Endothelial cell of umbilical vein (primary cell): ENCODE measurements around the gene ENC1. TPM values are rescaled to one million over a fixed set of nuclear protein-coding genes. Genes with fewer than 3 reads are reported as not detected.
A peak's percentile ranks its signal among the peaks of the same experiment; 100 is the strongest.

Experiments used
- BruUV-seq: library from RNA; stranded (reverse); fragments of 400-500 nt; replicated peaks from 2 replicates; lab custom pipeline; 2021; lab: Mats Ljungman, UMichigan
- CTCF ChIA-PET: fragments of 300-600, 350-600 bp; sonication (Branson Sonifier 250); formaldehyde crosslinking; loops from one replicate; lab custom pipeline; 2021; ENCODE audit warnings: antibody characterized with exemption, inconsistent platforms; lab: Charles Lee
- POLR2A ChIA-PET: fragments of 300-600, 350-600 bp; sonication (Branson Sonifier 250); formaldehyde crosslinking; loops from one replicate; lab custom pipeline; 2021; ENCODE audit warnings: antibody characterized with exemption, inconsistent platforms; lab: Charles Lee
- DNase-seq: peaks from one replicate; pipeline ENCODE4 v3.0.0-alpha.2; 2011; ENCODE audit warnings: low read depth, low spot score
- FAIRE-seq: peaks from 2 replicates; lab custom pipeline; 2011; peaks lifted over from hg19 to GRCh38; lab: Jason Lieb, UNC
- H2AFZ ChIP-seq: 2 replicates; pipeline ENCODE4 v1.6.0; 2012; ENCODE audit warnings: low read depth, low read length, control low read depth, inconsistent platforms
- H3K27ac ChIP-seq: 2 replicates; pipeline ENCODE4 v1.5.1; 2011; ENCODE audit warnings: low read depth, mild to moderate bottlenecking, control low read depth, low read length, moderate library complexity; ENCODE audit not compliant: insufficient read depth
- H3K27me3 ChIP-seq, 2 experiments: 2 replicates each; pipeline versions ENCODE4 v1.6.0 to v1.6.1; 2011; ENCODE audit warnings: low read length in 2 of 2, mixed read lengths in 1 of 2; ENCODE audit not compliant: control insufficient read depth in 2 of 2, insufficient read depth in 2 of 2
- H3K36me3 ChIP-seq, 2 experiments: 2 replicates in 1 of 2; 3 replicates in 1 of 2; pipeline ENCODE4 v1.5.1; 2011; ENCODE audit warnings: low read length in 2 of 2, mild to moderate bottlenecking in 1 of 2, moderate library complexity in 1 of 2; ENCODE audit not compliant: control insufficient read depth in 2 of 2, insufficient read depth in 2 of 2; ENCODE audit errors: extremely low read depth in 1 of 2
- H3K4me1 ChIP-seq: 3 replicates; pipeline ENCODE4 v1.5.1; 2011; ENCODE audit warnings: mild to moderate bottlenecking, low read length; ENCODE audit not compliant: control insufficient read depth, insufficient read depth; ENCODE audit errors: extremely low read depth
- H3K4me2 ChIP-seq: 2 replicates; pipeline ENCODE4 v1.6.1; 2011; ENCODE audit warnings: low read length, control low read depth, mixed read lengths; ENCODE audit not compliant: insufficient read depth
- H3K4me3 ChIP-seq, 3 experiments: fragments of 200-600 bp in 1 of 3; sonication (generic), shearing (Covaris generic) in 1 of 3; replicated peaks in 1 of 3; 2 replicates each; pipeline ENCODE4 v1.5.1; 2011 to 2016; ENCODE audit warnings: control low read depth in 3 of 3, low read length in 3 of 3, mild to moderate bottlenecking in 2 of 3, inconsistent platforms in 1 of 3, low read depth in 1 of 3, moderate library complexity in 1 of 3; ENCODE audit not compliant: insufficient read depth in 1 of 3
- H3K79me2 ChIP-seq: 2 replicates; pipeline ENCODE4 v1.6.0; 2012; ENCODE audit warnings: low read length, inconsistent platforms; ENCODE audit not compliant: control insufficient read depth, insufficient read depth
- H3K9ac ChIP-seq: replicated peaks from 2 replicates; pipeline ENCODE3; 2011; ENCODE audit warnings: low read length, control low read depth; ENCODE audit not compliant: insufficient read depth; ENCODE audit errors: extremely low read depth
- H3K9me1 ChIP-seq: replicated peaks from 3 replicates; pipeline ENCODE4 v1.6.0; 2011; ENCODE audit warnings: mild to moderate bottlenecking, low read length; ENCODE audit not compliant: control insufficient read depth, insufficient read depth; ENCODE audit errors: extremely low read depth
- H3K9me3 ChIP-seq: replicated peaks from 2 replicates; pipeline ENCODE4 v1.5.1; 2012; ENCODE audit warnings: low read length, inconsistent platforms; ENCODE audit not compliant: control insufficient read depth, insufficient read depth
- H4K20me1 ChIP-seq: replicated peaks from 2 replicates; pipeline ENCODE3; 2011; ENCODE audit warnings: mild to moderate bottlenecking, low read length; ENCODE audit not compliant: control insufficient read depth, insufficient read depth; ENCODE audit errors: extremely low read depth
- CTCF ChIP-seq, 2 donors: IDR thresholded peaks; 1 replicate in 1 of 2; 2 replicates in 1 of 2; pipeline ENCODE4 v1.5.1; 2011; ENCODE audit warnings: low read length in 2 of 2, mild to moderate bottlenecking in 2 of 2, moderate library complexity in 2 of 2, control low read depth in 1 of 2, inconsistent platforms in 1 of 2, low read depth in 1 of 2; ENCODE audit not compliant: insufficient read depth in 1 of 2; ENCODE audit errors: extremely low read depth in 1 of 2
- EZH2 ChIP-seq: IDR thresholded peaks from 2 replicates; pipeline ENCODE4 v1.6.1; 2012; ENCODE audit warnings: borderline replicate concordance, low read depth, mild to moderate bottlenecking, moderate library complexity, low read length, inconsistent platforms; ENCODE audit not compliant: severe bottlenecking
- FOS ChIP-seq: IDR thresholded peaks from 2 replicates; pipeline ENCODE4 v1.6.1; 2011; ENCODE audit warnings: mild to moderate bottlenecking, low read length, moderate library complexity, borderline replicate concordance; ENCODE audit not compliant: insufficient read depth
- GATA2 ChIP-seq: IDR thresholded peaks from 2 replicates; pipeline ENCODE4 v1.7.0; 2011; ENCODE audit warnings: low read depth, mild to moderate bottlenecking, moderate library complexity, mixed read lengths, low read length; ENCODE audit not compliant: insufficient read length, insufficient read depth
- JUN ChIP-seq: IDR thresholded peaks from 2 replicates; pipeline ENCODE4 v1.6.1; 2011; ENCODE audit warnings: borderline replicate concordance, low read depth; ENCODE audit not compliant: insufficient read length, insufficient read depth
- MAX ChIP-seq: IDR thresholded peaks from 2 replicates; pipeline ENCODE4 v1.6.1; 2011; ENCODE audit not compliant: insufficient read depth, insufficient read length
- MYC ChIP-seq: IDR thresholded peaks from one replicate; pipeline ENCODE4 v1.6.1; 2011; ENCODE audit warnings: mild to moderate bottlenecking, low read depth, low read length
- POLR2A ChIP-seq: IDR thresholded peaks from 2 replicates; pipeline ENCODE4 v1.6.1; 2012; ENCODE audit warnings: low read depth, mild to moderate bottlenecking, control low read depth, low read length
- POLR2AphosphoS5 ChIP-seq: IDR thresholded peaks from 2 replicates; pipeline ENCODE4 v1.6.1; 2012; ENCODE audit warnings: low read depth, mild to moderate bottlenecking, control low read depth, low read length, moderate library complexity; ENCODE audit not compliant: insufficient read depth
- dilution Hi-C: fragments of 300-500 bp; cut with MboI; formaldehyde crosslinking; loops from one replicate; pipeline ENCODE4 v1.15.0; 2019; ENCODE audit warnings: low sequenced_read_pairs; ENCODE audit not compliant: extremely low pct_ligation_motif_present
- intact Hi-C: fragments of 100-400 bp; cut with micrococcal nuclease; formaldehyde crosslinking; loops from one replicate; pipeline ENCODE4 v1.10.0; 2022
- polyA plus RNA-seq, 4 experiments: library from polyadenylated mRNA; depleted of rRNA in 3 of 4; stranded (reverse) in 3 of 4; unstranded in 1 of 4; fragments of >200 nt; gene quantifications; 2 replicates each; pipeline versions ENCODE4 v1.2.1 to v1.2.3, GENCODE V29; 2011 to 2012; ENCODE audit warnings: missing spikeins in 1 of 4
- total RNA-seq: library from RNA; stranded (reverse); gene quantifications from 2 replicates; pipeline ENCODE4 v1.2.3, GENCODE V29; 2021

Gene ENC1
- total and polyA plus RNA-seq, 2 donors (not counting 3 experiments of a cell fraction or from before 2014, with no cell fraction given), result 42.2 to 53.3 TPM

GRCh38 chr5:74643111-74643562 lies 2.6 kb upstream of the ENC1 start:
- H4K20me1 ChIP-seq, result no peaks in the 10 kb centered on the region
- BruUV-seq, result no TSS peak
- H3K36me3 ChIP-seq, result no peaks in the 10 kb centered on the region
- no peaks in the 10 kb centered on the region for H3K9me3 ChIP-seq
- peaks cover 42% of the 10 kb centered on the region for H3K4me1 ChIP-seq
- peak overlapping the region; percentile 82 for H3K9ac ChIP-seq
- no peaks in the 10 kb centered on the region for H3K27me3 ChIP-seq
- peak; percentile 92 for FAIRE-seq
- H3K4me2 ChIP-seq, result peak overlapping the region; percentile 84
- peak; percentile 96 for TF ChIP-seq JUN
- peak; percentile 91 for TF ChIP-seq POLR2AphosphoS5
- TF ChIP-seq MAX, result no peak
- no peak for TF ChIP-seq CTCF (IDR thresholded peaks at IDR 0.05; ENCODE audit: extremely low read depth in 1 of 2, insufficient read depth in 1 of 2, low read depth in 1 of 2, low read length in 2 of 2)
- peak; percentile 50 for TF ChIP-seq POLR2A
- TF ChIP-seq MYC, result no peak
- TF ChIP-seq GATA2, result peak; percentile 66
- no peak for TF ChIP-seq EZH2
- peak; percentile 93 for TF ChIP-seq FOS
- peaks cover 22% of the 10 kb centered on the region for H3K79me2 ChIP-seq
- no peak overlapping the region for H2AFZ ChIP-seq
- intact Hi-C loops (loop anchor here (1.0 to 5.0 kb wide), 4 partner anchors 316 to 741 kb away; no protein-coding TSS in a partner anchor), dilution Hi-C loops (no loop called here)
- H3K4me3 ChIP-seq, result no peak overlapping the region
- H3K27ac ChIP-seq, result peak overlapping the region; percentile 91
- ChIA-PET CTCF (interaction anchor here (0.7 to 7.4 kb wide), 16 partner anchors 12 to 1052 kb away, joined by 3 to 78 read pairs (median 4); no protein-coding TSS in a partner anchor), POLR2A (interaction anchor here (0.6 kb wide), 1 partner anchor 71 kb away, joined by 3 read pairs; no protein-coding TSS in a partner anchor)
- DNase-seq, result peak; percentile 86
- H3K9me1 ChIP-seq, result no peaks in the 10 kb centered on the region
